ENCODE data around the gene PACS2.

DNA sequence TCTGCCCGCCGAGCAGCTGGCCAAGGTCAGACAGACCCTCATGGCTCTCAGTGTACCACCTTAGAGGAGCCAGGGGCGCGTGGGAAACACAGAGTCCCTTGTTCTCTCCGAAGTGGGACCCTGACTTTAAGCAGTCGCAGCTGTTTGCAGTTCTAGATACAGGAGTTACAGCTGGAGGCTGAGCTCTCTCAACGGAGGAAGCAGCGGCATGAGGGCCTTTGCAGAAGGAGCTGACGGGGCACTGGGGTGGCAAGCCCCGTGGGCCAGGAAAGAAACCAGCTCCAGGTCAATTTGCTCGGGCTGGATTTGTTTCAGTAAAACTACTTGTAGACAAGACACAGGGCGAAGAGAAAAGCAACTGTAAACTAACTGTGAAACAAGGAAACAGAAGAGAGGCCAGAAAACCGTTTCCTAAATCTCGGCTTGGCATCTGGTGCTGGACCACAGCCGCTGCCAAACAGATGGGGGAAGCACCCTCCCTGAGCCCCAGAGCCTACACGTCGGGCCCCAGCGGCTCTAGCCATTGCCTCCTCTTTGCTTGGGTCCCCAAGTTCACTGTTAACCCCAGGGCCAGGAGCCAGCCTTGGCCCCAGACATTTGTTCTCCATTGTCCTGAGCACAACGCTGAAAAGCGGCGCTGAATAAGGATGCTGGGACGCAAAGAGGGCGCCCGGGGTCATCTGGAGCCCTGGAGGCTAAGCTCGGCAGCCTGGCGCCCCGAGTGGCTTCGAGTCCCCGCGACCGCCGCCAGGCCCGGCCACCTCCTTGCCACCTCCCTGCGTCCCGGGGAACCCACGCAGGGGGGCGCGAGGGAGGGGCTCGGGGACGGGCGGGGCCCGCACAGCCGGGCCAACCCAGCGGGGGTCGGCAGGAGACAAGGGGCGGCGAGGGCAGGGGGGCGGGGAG lies 914 bp upstream of the PACS2 start:
- TF ChIP-seq, protein P1, sequence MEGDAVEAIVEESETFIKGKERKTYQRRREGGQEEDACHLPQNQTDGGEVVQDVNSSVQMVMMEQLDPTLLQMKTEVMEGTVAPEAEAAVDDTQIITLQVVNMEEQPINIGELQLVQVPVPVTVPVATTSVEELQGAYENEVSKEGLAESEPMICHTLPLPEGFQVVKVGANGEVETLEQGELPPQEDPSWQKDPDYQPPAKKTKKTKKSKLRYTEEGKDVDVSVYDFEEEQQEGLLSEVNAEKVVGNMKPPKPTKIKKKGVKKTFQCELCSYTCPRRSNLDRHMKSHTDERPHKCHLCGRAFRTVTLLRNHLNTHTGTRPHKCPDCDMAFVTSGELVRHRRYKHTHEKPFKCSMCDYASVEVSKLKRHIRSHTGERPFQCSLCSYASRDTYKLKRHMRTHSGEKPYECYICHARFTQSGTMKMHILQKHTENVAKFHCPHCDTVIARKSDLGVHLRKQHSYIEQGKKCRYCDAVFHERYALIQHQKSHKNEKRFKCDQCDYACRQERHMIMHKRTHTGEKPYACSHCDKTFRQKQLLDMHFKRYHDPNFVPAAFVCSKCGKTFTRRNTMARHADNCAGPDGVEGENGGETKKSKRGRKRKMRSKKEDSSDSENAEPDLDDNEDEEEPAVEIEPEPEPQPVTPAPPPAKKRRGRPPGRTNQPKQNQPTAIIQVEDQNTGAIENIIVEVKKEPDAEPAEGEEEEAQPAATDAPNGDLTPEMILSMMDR (conservative IDR thresholded peaks at IDR 0.05), result no peak
- no peak for TF ChIP-seq EZH2 (IDR thresholded peaks at IDR 0.05; ENCODE audit: low read depth)

Data from PC-9 (cell line).